ENCODE measurements around the gene BABAM2. TPM values are rescaled to one million over a fixed set of nuclear protein-coding genes. Genes with fewer than 3 reads are reported as not detected.

BABAM2 gene
- total and polyA plus RNA-seq, 2 of the 4 experiments (the other 2 are of a cell fraction): 20.9 to 23.1 TPM

GRCh38 chr2:27942612-27943547 is 52.4 kb downstream of the BABAM2 start:
- Histone ChIP-seq H3K9me3 (ENCODE audit: control insufficient read depth, insufficient read depth, low read length) (no peaks in the 10 kb centered on the region), H3K9ac (ENCODE audit: low read depth, low read length) (no peak overlapping the region), H2AFZ (replicated peaks; ENCODE audit: low read length, poor library complexity) (no peak overlapping the region), H3K4me2 (ENCODE audit: low read depth, low read length) (no peak overlapping the region), H3K9me1 (ENCODE audit: insufficient read depth, low read length) (peaks cover 3% of the 10 kb centered on the region; the same call in 1 of the 2 replicates), H3K4me3 (ENCODE audit: insufficient read depth, low read depth, low read length) (no peak overlapping the region), H4K91ac (ENCODE audit: insufficient read depth, low read depth, low read length) (no peak overlapping the region), H4K8ac (ENCODE audit: low read depth in 2 of 2, low read length in 2 of 2) (no peak overlapping the region), H3K36me3 (ENCODE audit: control insufficient read depth, insufficient read depth, low read length) (0 out of 2 replicates have a peak, but pooled peaks cover 2% of the 10 kb centered on the region), H2BK5ac (ENCODE audit: low read depth, low read length, poor library complexity, severe bottlenecking) (no peak overlapping the region), H2BK15ac (ENCODE audit: low read depth, low read length) (no peak overlapping the region), H2AK5ac (ENCODE audit: low read depth, low read length) (no peak overlapping the region; the same call in 1 of the 2 replicates), H3K27ac (ENCODE audit: insufficient read depth, low read length) (no peak overlapping the region), H2BK20ac (ENCODE audit: low read depth, low read length) (no peak overlapping the region), H3K18ac (ENCODE audit: low read depth, low read length) (no peak overlapping the region), H2AK9ac (replicated peaks; ENCODE audit: low read depth, low read length, poor library complexity) (no peak overlapping the region), H4K5ac (ENCODE audit: low read depth, low read length) (no peak overlapping the region), H3K27me3 (ENCODE audit: control insufficient read depth, insufficient read depth, low read length) (no peaks in the 10 kb centered on the region), H3K4ac (ENCODE audit: low read depth, low read length) (0 out of 2 replicates have a peak overlapping the region, but pooled peaks have one; percentile 3), H3K79me1 (ENCODE audit: low read depth in 1 of 2, low read length in 2 of 2) (no peaks in the 10 kb centered on the region; a peak in 1 of 4 replicates), H2BK120ac (ENCODE audit: low read depth, low read length) (no peak overlapping the region), H3K23ac (ENCODE audit: low read depth, low read length) (no peak overlapping the region), H3K4me1 (ENCODE audit: control insufficient read depth, insufficient read depth, low read length) (peaks cover 2% of the 10 kb centered on the region; the same call in 1 of the 2 replicates), H3K14ac (replicated peaks; ENCODE audit: low read depth, low read length) (peak overlapping the region; percentile 3), H3K56ac (ENCODE audit: extremely low read depth, insufficient read depth, low read length) (no peak overlapping the region), H4K20me1 (ENCODE audit: insufficient read depth, low read length) (no peaks in the 10 kb centered on the region)
- no peak for TF ChIP-seq CEBPB (IDR thresholded peaks at IDR 0.05; ENCODE audit: low read depth, low read length)
- no peak for TF ChIP-seq MXI1 (IDR thresholded peaks at IDR 0.05; ENCODE audit: borderline replicate concordance, low read depth, low read length)
- no peak for TF ChIP-seq POLR2A (IDR thresholded peaks at IDR 0.05; ENCODE audit: low read depth, low read length)
- no peak for TF ChIP-seq MAFK (IDR thresholded peaks at IDR 0.05; ENCODE audit: low read depth, low read length)
- no peak for TF ChIP-seq BHLHE40 (IDR thresholded peaks at IDR 0.05; ENCODE audit: low read depth, low read length)
- no peak for TF ChIP-seq CHD1 (IDR thresholded peaks at IDR 0.05; ENCODE audit: low read depth, low read length)
- no peak for TF ChIP-seq MAZ (IDR thresholded peaks at IDR 0.05; ENCODE audit: borderline replicate concordance, low read depth, low read length)
- TF ChIP-seq USF2 (IDR thresholded peaks at IDR 0.05; ENCODE audit: low read depth, low read length): no peak
- no peak for TF ChIP-seq FOS (IDR thresholded peaks at IDR 0.05; ENCODE audit: low read depth, low read length)
- TF ChIP-seq SMC3 (IDR thresholded peaks at IDR 0.05; ENCODE audit: low read depth, low read length): no peak
- no peak for TF ChIP-seq CTCF (conservative IDR thresholded peaks at IDR 0.05; ENCODE audit: low read depth, low read length)
- TF ChIP-seq NFE2L2 (IDR thresholded peaks at IDR 0.05; ENCODE audit: low read depth, low read length): no peak
- TF ChIP-seq RFX5 (IDR thresholded peaks at IDR 0.05; ENCODE audit: low read depth, low read length): no peak
- TF ChIP-seq RCOR1 (IDR thresholded peaks at IDR 0.05; ENCODE audit: insufficient replicate concordance, low read length): no peak
- TF ChIP-seq RAD21 (IDR thresholded peaks at IDR 0.05; ENCODE audit: low read length): no peak
- no peak for ATAC-seq (ENCODE audit: low read depth)
- in situ Hi-C loops (cut with MboI; ENCODE audit: low sequenced_read_pairs): no loop called here
- whole genome bisulfite sequencing, 2 experiments (ENCODE audit: extremely low coverage in 2 of 2, insufficient read length in 1 of 2): no CpG with 5 or more reads among the region's 8 CpGs
- intact Hi-C loops (cut with micrococcal nuclease): no loop called here
- no peak for DNase-seq
- no TSS peak for BruUV-seq (replicated peaks)
- dilution Hi-C loops (cut with HindIII; ENCODE audit: low sequenced_read_pairs, unreplicated experiment): no loop called here
- ChIA-PET POLR2A (ENCODE audit: unreplicated experiment) (no interaction called here), CTCF (no interaction called here)
